GM08714 (cell line): ENCODE results near the gene RFNG.

ENCODE experiments used
- H3K4me3 ChIP-seq: fragments of 200-500 bp; sonication (Bioruptor generic); 2 replicates; pipeline ENCODE4 v1.5.1; 2014; ENCODE audit warnings: mild to moderate bottlenecking, low read length, inconsistent platforms
- ZNF274 ChIP-seq: IDR thresholded peaks from 2 replicates; pipeline ENCODE4 v1.6.1; 2012; ENCODE audit warnings: mild to moderate bottlenecking, low read depth, low read length

Gene RFNG

DNA sequence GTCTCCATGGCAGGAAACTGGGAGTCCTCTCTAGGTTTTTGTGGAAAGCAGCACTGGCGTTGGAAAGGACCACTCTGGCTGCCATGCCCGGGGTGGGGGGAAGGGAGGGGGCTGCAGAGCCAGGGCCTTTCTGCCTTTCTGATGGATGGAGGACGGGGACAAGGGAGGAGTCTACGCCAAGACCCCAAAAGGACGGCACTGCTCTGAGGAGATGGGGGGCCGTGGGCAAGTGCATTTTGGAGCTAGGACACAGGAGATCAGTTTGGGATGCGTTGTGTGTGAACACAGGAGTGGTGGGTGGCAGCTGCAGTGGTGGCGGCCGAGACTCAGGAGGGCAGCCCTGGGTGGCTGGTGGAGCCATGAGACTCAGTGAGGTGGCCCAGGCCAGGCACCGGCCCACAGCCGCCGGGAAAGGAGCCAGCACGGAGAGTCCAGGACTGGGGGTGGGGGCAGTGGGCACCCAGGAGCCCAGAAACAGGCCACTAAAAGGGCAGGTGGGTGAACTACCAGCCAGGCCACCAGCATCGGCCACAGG lies 31.0 kb downstream of the RFNG start:
- TF ChIP-seq ZNF274: no peak
- H3K4me3 ChIP-seq: no peak overlapping the region

DNA sequence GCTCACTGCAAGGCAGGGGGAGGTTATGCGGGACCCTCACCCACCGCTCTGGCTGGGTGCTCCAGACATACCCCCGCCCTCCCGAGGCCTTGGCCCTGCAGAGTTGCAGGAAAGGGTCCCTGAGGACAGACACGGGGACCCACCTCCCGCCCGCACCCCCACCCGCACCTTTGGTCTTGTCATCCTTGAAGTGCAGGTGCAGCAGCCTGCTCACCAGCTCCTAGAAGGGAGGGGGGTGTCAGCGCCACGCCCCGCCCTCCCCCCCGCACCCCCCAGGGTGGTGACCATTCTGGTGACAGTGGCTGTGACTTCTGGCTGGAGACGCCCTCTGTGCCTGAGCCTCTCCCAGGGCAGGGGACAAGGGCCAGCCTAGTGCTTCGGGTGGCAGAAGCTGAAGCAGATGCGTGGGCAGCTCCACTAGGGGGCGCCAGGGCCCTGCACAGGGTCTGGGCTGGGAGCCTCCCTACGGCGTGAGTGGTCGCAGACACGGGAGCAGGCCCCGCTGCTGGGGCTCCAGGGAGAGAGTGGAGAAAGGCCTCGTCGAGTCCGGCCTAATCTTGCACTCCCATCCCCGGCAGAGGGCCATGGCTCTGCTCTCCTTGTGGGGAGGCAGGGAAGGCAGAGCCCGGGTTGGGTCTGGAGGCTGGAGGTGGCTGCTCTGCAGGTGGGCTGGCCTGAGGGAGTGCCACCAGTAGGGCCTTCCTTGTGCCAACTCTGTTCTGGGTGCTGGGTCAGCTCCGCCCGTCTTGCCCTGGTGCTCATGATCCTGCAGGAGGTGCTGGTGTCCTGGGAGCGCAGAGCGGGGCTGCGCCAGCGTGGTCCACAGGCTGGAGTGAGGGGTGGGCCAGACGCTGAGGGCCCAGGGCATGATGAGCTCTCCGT lies 31.7 kb downstream of the RFNG start:
- no peak overlapping the region for H3K4me3 ChIP-seq
- no peak for TF ChIP-seq ZNF274

GRCh38 chr17:82018989-82019689 lies 32.5 kb downstream of the RFNG start:
- TF ChIP-seq ZNF274: no peak
- H3K4me3 ChIP-seq: no peak overlapping the region

DNA sequence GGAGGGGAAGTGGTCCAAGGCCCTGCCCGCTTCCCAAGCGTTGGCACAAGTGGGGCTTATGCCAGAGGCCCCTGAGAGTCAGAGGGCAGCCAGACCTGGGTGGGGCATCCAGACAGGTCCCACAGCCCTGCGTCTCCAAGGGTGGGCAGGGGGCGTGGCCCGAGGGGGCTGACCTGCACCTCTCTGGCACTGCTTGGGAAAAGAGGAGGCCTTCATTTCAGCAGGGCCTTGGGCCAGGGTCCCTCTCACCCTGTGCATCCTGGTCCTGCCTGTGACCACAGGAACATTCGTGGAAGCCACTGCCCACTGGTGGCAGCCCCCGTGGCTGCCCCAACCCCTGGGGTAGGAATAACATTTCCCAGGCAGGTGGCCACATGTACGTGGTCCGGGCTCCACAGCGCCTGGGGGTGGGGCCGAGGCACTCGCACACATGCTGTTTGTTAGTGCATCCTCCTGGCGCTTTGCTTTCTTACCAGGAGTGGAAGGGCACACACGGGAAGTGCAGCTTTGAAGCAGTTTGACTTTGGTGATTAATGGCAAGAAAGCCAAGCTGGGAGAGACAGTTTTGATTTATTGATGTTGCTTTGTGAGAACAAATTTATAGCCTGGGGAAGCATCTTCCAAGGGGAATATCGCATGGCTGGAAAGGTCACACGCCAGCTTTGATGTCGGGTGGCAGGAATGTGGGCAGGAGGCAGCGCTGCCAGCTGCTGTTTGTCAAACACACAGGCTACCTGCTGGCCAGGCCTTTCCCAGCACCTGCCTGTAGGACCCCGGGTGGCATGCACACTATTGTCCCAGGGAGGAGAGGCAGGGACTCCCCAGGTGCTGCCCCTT lies 33.2 kb downstream of the RFNG start:
- no peak for TF ChIP-seq ZNF274
- H3K4me3 ChIP-seq: no peak overlapping the region

- TF ChIP-seq ZNF274: no peak
- no peak overlapping the region for H3K4me3 ChIP-seq
These were observed 33.9 kb downstream of the RFNG start for GRCh38 chr17:82017612-82018151.

DNA sequence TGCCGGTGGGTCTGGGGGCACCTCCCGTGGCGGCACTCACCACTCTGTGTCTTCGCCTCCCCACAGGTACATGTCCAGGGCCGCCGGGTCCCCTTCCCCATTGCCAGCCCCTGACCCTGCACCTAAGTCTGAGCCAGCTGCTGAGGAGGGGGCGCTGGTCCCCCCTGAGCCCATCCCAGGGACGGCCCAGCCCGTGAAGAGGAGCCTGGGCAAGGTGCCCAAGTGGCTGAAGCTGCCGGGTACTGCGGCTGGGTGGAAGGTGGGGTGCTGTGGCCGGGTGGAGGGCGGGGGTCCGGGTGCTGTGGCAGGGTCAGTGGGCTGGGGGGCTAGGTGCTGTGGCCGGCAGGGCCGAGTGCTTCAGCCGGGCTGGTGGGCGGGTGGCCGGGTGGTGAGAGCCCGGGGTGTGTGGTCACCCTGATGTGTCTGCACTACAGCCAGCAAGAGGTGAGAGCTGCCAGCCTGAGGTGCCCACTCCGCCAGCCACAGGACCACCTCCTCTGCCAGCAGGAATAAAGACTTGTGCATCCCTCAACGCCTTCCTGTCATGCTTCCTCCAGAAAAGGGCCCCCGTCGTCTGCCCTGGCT lies 34.6 kb downstream of the RFNG start:
- H3K4me3 ChIP-seq: no peak overlapping the region

GRCh38 chr17:82016061-82016874 lies 35.3 kb downstream of the RFNG start:
- TF ChIP-seq ZNF274: no peak
- no peak overlapping the region for H3K4me3 ChIP-seq

More for the DNA sequence above, 34.6 kb downstream of the RFNG start:
- no peak for TF ChIP-seq ZNF274

- H3K4me3 ChIP-seq: no peak overlapping the region
- no peak for TF ChIP-seq ZNF274
These were observed 36.2 kb downstream of the RFNG start for GRCh38 chr17:82015311-82015971.

DNA sequence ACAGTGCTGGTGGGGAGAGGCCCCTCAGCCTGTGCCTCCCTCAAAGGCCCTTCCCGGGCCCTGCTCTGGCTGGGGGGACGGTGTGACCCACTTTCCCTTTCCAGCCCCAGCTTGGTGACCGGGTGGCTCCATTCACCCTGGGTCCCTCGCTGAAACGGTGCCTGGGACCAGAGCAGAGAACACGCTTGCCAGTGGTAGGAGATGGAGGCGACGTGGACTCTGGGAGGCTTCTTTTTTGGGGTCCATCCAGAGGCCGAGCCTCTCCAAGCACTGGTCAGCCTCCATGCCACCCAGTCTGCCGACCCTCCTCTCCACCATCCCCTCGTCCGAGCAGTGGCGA lies 36.7 kb downstream of the RFNG start:
- H3K4me3 ChIP-seq: no peak overlapping the region

GRCh38 chr17:82014432-82014831 lies 37.2 kb downstream of the RFNG start:
- TF ChIP-seq ZNF274: no peak
- no peak overlapping the region for H3K4me3 ChIP-seq

More for the DNA sequence above, 36.7 kb downstream of the RFNG start:
- no peak for TF ChIP-seq ZNF274

DNA sequence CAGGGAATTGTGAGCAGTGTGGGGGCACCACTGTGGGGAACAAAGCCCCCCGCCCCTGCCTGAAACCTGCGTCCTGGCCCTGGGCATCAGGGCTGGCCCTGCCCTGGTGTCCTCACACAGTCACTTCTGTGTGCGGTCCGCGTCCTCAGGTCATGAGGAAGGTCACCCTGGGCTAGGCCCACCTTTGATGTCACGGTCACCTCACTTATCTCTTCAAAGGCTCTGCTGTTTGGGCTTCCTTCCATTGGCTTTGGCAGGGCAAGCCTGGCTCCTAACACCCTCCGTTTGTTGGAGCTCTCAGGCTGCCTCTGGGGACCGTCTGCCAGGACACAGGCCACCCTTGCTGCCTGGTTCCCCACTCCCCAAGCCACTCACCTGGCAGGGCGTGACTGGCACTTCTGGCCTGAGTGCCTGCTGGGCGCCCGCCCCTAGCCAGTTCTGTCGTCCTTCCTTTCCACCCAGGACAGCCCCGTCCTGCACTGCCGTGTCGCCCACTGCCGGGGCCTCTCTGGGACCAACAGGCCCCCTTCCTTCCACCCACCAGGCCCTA lies 37.8 kb downstream of the RFNG start:
- TF ChIP-seq ZNF274: no peak
- no peak overlapping the region for H3K4me3 ChIP-seq

- H3K4me3 ChIP-seq: no peak overlapping the region
- no peak for TF ChIP-seq ZNF274
These were observed 38.3 kb downstream of the RFNG start for GRCh38 chr17:82013341-82013740.
